ENCODE data around the gene PTPRT. TPM values are rescaled to one million over a fixed set of nuclear protein-coding genes. Genes with fewer than 3 reads are reported as not detected.

The PTPRT gene
- total RNA-seq, 1 experiment from 2014 or later: not detected

DNA sequence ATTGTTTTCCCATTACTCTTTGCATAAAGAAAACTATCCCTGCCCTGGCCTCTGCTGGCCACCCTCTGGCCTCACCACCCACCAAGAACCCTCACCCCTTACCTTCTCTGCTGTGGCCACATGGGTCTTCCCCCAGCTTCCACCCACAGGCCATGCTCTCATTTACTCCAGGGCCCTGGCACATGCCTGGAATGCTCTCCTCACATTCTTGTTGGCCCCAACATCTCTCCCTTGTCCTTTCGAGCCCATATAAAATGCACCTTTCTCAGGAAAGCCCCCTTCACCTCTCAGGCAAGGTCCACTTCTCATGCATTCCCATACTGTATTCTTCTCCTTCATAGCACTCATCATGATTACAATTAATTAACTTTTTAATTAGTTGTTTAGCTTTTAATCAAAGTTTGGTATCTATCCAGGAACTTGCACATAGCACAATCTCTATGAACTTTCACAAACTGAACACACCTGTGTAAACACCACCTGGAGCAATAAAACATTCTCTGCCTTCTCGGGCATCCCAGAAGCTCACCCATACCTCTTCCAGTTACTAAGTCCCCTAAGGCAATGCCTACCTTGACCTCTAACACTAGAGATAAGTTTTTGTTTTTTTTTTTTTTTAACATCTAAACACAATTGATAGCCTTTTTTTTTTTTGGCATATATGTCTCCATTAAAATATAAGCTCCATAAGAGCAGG, 617.2 kb downstream of the PTPRT start:
- DNase-seq (ENCODE audit: low read depth): no peak

DNA sequence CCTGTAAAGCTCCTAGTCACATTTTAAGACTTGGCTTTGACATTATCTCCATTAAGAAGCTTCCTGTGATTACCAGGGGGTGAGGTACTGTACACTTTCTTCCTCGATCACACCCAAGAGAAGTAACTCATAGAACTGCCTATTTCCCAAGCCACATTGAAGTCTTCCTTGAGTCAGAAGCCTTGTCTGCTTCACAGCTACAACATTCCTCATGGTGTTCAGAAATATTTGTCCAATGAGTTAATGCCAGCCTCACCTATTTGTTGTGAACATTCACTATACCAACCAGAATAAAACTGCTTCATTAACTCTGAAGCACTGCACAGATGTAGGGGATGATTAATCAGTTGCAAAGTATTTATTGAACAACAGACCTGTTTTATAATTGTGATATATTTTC, 622.3 kb downstream of the PTPRT start:
- DNase-seq (ENCODE audit: low read depth): no peak

DNA sequence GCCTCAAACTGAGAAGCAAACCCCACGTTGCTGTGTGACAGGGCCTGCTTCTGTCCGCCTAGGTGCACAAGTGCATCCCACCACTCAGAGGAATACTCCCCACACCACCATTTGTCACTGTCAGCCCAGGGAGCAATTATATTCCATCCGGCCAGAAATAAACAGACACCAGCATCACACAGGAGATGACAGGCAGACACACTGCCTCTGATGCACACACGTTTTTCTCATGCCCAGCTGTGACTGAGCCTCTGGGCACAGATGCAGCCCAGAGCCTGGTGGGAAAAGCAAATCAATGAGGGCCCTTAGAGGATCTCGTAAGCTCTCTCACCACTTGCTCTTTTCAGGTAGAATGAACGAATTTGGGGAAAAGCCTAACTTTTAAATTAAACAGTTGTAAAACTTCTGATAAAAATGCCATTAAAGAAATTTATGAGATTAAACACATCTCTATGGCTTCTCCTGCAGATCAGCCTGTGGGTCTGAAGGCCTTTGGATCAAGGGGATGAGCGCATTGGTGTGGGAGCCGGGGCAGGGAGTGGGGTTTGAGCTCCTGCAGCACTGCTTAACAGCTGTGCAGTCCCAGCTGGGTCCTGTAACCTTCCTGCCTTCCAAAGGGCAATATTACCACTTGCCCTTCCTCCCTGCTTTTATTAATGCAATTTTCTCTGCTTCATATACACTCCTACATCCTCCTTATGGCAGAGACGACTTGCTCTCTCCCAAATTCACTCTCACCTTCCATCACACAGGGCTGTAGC, 624.3 kb downstream of the PTPRT start:
- DNase-seq (ENCODE audit: low read depth): no peak

DNA sequence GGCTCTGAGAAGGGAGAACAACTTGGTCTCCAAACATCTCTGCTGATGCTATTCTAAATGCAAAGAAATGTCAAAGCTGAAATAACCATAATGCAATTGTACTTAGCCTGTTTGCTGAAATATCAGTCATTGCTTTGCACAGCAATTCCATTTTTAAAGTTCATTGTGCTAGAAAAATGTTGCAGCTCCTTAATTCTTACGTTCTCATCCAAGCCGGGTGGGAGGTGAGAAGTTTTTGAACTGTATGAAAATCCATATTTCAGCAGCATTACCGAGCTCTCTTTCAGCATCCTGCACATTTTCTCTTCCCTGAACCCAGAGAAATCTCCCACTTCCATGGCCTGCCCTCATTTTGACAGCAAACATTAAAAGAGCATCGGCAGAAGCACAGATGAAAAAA, 630.0 kb downstream of the PTPRT start:
- DNase-seq (ENCODE audit: low read depth): no peak

DNA sequence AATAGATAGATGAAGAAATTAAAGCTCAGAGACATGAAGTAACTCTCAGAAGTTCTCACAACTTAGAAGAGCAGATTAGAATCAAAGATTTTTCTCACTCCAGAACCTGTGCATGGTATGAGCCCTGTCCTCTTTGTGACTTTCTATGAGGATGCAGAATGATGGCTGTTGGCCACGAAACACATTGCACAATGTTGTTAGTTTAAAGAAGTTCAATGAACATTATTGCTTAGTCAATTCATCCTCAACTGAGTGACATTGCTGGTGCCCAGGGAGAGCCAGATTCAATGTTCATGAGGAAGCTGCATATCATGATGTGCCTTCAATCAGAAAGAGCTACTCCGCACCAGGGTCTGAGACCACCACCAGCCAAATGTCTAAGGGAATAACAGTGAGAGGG, 633.1 kb downstream of the PTPRT start:
- no peak for DNase-seq (ENCODE audit: low read depth)

DNA sequence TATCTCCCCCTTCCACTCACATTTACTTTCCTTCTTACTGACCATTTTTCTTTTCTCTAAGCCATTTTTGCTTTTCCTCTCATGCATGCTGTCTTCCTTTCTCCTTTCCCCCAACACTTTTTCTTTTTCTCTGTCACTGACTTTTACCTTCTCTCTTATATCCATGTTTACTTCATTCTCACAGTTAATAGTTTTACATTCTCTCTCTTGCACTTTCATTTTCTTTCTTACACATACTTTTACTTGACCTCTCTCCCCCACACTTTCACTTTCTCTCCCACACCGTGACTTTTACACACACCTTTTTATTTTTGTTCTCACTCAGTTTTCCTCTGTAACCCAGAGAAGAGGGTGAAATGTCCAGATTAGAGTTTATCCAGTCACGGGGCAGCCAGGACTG, 636.3 kb downstream of the PTPRT start:
- DNase-seq (ENCODE audit: low read depth): no peak

DNA sequence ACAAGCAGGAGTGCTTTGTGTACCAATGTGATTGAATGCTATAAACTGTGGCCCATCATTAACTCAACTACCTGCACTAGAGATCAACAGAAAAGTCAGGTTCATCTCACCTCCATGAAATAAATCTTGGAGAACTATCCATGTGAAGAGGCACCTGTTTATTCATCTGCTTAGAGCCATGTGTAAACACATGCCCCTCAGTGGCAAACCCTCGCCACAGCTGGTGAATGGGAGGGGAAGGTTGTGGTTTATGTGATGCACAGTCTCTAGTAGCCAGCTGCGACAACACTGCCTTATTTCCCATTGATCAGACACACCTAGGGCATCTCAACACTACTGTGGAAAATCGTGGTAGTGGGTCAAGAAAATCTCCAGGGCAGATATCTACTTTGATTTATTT, 640.2 kb downstream of the PTPRT start:
- DNase-seq (ENCODE audit: low read depth): no peak

DNA sequence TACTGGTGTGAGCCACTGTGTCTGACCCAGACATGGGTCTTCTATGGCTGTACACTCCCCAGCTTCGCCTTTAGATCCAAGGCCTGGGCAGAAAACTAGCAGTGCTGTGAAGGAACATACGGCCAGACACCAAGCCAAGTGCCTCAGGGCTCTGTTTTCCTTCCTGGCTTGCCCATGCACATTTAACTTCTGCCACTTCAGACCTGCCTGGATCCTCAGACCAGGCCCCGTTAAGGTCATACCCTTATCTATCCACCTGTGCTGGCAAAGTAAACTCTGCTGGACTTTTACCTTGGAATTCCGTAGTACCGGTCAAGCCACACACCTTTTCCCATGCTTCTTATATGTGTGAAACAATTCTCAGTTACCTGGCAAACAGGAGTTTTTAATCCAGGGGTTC, 644.8 kb downstream of the PTPRT start:
- DNase-seq (ENCODE audit: low read depth): no peak

DNA sequence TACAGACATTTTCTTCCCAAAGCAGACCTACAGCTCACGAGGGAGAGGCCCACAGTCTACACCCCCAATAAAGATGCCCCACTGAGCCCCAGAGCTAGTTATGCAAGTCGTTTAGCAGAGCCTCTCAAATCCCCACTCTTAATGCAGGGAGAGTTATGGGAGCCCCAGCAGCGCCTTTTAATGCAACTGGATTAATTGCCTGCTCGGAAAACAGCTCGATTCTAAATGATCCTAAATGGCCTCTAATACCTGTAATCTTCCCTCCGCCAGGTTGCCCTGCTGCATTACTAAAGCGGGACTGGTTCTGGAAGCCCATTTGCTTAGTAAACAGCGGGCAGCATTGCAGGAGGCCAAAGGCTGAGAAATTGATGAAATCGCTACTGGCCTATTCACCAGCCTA, 656.9 kb downstream of the PTPRT start:
- no peak for DNase-seq (ENCODE audit: low read depth)

DNA sequence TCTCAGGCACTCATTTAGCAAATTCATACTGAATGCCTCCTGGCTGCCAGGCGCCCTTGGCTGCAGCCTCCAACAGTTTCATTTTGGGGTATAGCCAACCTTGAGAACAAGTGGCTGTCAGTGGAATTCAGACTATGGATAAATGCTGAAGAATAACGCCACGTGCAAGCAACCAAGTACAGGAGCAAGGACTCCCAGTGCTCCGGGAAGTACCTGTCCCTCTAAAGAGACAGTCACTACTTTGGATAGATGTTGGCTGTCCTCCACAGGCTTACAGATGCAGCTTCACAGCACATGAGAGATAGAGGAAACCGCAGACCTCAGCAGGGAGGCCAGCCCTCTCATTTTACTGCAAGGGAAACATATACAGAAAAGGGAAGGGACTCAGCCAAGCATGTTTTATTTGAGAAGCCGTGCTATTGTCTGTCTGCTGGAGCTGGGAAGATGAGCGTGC, 658.2 kb downstream of the PTPRT start:
- no peak for DNase-seq (ENCODE audit: low read depth)

DNA sequence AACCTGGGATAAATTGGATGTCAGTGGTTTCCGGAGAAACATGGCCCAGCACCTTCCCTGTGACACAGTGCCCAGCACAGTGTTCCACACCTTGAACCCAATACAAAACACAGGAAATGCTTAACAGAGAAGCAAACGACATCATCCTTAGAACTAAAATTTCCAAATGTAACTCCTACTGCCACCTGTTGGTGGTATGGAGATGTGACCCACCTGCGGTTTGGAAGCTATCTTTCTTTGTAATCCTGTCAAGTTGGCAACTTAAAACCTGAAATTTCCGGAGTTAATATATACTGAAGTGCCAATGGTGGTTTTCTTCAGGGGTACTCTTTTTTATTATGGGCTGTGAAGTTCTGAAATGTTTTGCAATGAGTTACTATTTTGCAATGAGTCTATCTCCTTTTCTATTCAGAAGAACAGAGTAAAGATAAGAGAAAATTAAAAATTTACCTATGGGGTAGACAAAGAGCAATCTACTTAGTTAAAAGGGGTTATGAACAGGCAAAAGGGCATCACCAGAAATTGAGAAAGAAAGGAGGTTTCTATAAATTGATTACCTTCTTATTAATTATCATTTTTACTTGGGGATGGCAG, 658.8 kb downstream of the PTPRT start:
- peak; percentile 3 for DNase-seq (ENCODE audit: low read depth)

DNA sequence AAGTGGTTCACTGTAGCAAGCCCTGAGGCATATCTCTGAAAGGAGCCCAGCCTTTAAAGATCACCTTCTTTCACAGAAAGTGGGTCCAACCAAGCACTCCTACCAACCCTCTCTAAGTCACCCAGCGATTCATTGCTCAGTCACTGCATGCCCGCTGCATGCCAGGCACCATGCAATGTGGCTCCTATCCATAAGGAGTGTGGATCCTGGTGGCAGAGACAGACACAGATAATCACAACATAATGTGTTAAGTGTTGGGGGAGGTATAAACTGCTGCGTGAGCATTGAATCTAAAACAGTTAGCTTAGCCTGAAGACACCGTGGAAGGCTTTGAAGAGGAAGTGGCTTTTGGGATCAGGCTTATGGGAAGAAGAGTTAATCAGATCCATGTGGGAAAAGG, 659.5 kb downstream of the PTPRT start:
- no peak for DNase-seq (ENCODE audit: low read depth)

DNA sequence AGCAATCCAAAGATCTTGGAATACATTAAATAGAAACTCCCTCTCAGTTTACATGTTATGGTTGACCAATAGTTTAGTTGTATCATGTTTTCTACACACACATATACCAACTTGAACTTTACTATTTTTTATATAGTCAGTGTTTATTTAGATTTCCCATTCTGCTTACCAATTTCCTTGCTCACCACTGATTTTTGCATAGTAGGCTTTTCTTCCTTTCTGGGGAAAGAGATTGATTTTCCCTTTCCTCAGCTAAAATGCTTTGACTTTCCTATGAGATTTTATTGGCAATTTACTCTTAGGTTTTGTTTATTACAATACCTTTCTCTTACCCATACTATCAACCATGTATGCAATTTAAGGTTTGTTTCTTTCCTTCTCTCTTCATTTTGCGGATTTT, 665.6 kb downstream of the PTPRT start:
- no peak for DNase-seq (ENCODE audit: low read depth)

DNA sequence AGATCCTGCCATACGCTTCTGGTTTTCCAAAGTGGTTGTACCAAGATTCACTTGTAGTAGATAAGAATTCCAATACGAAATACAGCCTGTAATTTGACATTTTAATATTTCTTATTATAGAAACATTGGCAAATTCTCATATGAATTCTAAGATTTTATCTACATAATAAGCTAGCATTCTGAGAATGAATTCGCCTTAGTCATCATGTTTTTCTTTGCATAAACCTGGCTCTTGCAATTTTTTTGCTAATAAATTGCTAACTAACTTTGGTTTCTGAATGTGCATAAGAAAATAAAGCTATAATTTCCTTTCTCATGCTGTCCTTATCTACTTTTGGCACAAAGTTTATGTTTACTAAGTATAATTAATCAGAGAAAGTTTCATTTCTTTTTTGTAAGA, 673.0 kb downstream of the PTPRT start:
- no peak for DNase-seq (ENCODE audit: low read depth)

DNA sequence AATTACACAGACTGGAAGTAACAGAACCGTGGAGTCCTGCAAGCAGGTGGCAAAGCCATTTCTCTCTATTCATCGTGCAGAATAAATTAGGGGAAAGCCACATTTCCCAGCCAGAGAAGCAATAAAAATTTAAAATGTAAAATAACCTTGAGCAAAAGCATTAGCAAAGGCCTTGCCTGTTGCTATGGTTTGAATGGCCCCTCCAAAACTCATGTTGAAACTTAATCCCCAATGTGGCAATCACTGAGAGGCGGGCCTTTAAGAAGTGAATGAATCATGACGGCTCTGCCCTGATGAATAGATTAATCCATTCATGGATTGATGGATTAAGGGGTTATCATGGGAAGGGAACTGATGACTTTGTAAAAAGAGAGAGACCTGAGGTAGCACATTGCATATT, 679.0 kb downstream of the PTPRT start:
- DNase-seq (ENCODE audit: low read depth): no peak

DNA sequence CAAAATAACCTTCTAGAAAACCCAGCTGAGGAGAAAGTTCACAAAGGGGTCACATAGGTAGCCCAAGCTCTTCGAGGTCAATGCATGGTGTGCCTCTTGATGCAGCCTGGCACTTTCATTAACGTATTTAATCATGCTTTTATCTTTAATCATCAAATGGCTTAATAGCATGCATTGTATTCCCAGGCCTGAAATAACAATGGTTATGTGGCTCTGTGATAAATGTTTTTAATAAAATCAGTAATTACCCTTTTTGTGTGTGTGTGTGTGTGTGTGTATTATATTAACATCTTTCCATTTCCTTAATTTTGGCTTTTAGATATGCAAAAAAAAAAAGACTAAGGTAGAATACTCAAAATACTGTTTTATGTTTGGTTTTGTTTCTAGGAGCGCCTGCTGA, 681.8 kb downstream of the PTPRT start:
- DNase-seq (ENCODE audit: low read depth): no peak

DNA sequence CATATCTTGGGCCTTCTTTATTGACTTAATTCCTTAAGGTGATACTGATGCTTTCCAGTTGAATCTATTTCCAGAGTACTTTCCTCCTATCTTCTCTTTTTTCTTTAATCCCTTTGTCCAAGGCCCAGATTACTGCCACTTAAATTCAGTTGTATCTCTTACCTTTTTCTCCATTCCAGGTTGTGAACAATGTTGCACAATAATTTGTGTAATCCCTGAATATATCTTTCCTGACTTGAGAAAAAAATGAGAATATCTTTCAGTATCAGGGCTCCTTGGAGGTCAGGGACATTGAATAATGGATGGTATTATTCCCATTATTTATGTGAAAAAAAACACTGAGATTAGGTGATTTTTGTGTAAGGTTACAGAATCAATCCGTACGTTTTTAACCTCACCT, 683.3 kb downstream of the PTPRT start:
- DNase-seq (ENCODE audit: low read depth): no peak

DNA sequence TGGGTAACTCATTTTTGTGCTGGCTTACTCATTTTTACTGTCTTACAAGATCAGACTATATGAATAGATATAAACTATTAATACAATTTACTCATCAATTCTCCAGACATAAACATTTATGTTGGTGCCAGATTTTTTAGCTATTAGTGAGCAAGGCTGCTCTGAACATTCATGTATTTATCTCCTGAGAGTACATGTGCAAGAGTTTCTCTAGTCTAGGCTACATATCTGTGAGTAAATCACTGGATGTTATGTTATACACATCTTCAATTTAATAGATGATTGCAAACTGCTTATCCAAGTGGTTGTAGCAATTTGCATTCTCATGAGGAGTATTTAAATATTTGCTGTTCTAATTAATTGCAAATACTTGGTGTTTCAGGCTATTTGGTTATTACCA, 687.1 kb downstream of the PTPRT start:
- DNase-seq (ENCODE audit: low read depth): no peak

DNA sequence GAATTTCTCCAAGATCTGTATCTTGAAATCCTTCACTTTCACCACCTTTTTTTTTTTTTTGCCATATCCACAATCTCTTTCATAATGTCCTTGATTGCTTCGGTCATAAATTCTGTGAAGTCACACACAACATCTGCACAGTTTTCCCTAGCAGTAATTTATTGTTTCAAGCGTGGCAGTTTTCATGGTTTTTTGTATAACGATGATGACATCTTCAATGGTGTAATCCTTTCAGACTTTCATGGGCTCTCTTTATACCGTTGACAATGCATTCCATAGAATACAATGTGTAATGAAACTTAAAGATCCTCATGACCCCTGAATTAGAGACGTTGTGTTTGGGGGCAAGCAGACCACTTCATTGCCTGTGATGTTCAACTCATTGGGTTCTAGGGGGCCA, 693.1 kb downstream of the PTPRT start:
- no peak for DNase-seq (ENCODE audit: low read depth)

DNA sequence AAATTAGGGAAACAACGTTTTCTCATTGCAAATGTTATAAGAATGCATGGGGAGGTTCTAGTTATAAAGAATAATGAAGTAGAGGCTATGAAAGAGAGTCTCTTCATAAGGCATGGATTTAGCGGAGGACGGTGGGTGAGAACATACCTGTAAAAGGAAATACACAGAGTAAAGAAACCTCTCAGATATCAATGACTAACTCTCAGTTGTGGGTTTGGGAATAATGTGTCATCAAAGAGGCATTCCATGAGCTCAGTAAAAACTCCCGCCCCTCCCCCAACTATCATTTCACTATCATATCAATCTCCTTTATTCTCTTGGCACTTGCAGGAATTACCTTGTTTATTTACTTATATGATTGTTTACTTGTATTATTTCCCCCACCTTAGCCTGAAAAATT, 695.4 kb downstream of the PTPRT start:
- peak; percentile 21 for DNase-seq (ENCODE audit: low read depth)

DNA sequence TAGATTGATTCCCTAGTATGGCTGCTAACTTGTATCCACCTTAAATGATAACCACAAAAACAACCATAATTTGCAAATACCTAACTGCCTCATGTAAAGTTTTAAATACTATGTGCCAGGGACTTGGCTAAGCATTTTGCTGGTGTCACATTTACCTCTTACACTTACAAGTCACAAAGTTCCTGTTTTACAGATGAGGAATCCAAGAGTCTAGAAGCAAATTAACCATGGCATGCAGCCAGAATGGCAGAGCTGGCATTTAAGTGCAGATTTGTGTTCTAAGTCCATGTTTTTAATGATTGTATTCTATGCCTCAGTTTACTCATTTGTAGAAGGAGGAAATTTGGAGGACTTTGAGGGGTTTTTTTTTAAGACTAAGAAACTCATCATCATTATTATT, 696.7 kb downstream of the PTPRT start:
- no peak for DNase-seq (ENCODE audit: low read depth)

DNA sequence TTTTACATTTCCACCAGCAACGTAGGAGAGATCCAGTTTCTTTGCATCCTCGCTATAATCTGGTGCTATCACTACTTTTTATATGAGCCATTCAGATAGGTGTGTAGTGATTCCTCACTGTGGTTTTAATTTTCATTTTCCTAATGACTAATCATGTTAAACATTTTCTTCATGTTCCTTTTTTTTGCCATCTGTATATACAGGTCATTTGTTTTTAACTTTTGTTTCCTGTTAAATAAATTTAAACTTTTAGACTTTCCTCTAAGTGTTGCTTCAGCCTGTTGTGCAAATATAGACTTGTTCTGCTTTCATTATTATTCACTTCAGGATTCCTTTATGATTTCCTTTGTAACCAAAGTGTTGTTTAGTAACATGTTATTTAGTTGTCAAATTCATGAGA, 697.4 kb downstream of the PTPRT start:
- DNase-seq (ENCODE audit: low read depth): no peak

DNA sequence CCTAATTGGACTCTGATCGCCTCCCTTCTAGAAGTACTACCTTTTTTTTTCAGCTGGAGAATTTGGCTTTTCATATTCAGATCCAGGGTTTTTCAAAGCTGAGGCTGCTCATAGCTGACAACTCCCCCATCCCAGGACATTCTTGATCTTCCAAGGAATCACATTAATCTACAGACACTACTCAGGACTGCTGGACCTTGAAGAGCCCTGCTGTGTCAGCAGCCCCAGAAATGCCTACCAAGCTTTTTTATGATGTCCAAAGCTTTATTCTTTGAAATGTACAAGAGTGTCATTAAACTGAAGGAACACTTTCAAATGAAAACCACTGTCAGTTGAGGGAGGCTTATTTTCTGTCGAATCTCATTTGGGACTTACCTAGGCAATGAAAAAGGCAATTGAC, 704.1 kb downstream of the PTPRT start:
- no peak for DNase-seq (ENCODE audit: low read depth)
